Breast epithelium (tissue), 3 donors: ENCODE results near the gene RNF19B.
"Not testable (repeated sequence)": the region's sequence is repeated elsewhere in the genome, so short reads cannot be mapped to it uniquely, and the experiment has no call there.

Experiments
- POLR2AphosphoS5 ChIP-seq, 3 donors: sonication (generic); formaldehyde crosslinking; IDR thresholded peaks; one replicate each; pipeline ENCODE4 v1.6.1; 2017; ENCODE audit warnings: antibody characterized with exemption in 3 of 3
- TF ChIP-seq, protein P1 (sequence below), 3 donors: fragments of 450-650 bp; IDR thresholded peaks; one replicate each; pipeline ENCODE4 v1.5.1; 2016 to 2017; ENCODE audit warnings: antibody characterized with exemption in 3 of 3, mild to moderate bottlenecking in 3 of 3, moderate library complexity in 3 of 3

- TF ChIP-seq POLR2AphosphoS5 (IDR thresholded peaks at IDR 0.05): not testable (repeated sequence)
- TF ChIP-seq, protein P1, sequence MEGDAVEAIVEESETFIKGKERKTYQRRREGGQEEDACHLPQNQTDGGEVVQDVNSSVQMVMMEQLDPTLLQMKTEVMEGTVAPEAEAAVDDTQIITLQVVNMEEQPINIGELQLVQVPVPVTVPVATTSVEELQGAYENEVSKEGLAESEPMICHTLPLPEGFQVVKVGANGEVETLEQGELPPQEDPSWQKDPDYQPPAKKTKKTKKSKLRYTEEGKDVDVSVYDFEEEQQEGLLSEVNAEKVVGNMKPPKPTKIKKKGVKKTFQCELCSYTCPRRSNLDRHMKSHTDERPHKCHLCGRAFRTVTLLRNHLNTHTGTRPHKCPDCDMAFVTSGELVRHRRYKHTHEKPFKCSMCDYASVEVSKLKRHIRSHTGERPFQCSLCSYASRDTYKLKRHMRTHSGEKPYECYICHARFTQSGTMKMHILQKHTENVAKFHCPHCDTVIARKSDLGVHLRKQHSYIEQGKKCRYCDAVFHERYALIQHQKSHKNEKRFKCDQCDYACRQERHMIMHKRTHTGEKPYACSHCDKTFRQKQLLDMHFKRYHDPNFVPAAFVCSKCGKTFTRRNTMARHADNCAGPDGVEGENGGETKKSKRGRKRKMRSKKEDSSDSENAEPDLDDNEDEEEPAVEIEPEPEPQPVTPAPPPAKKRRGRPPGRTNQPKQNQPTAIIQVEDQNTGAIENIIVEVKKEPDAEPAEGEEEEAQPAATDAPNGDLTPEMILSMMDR (IDR thresholded peaks at IDR 0.05): not testable (repeated sequence)
These were observed 8.8 kb upstream of the RNF19B start for GRCh38 chr1:32973458-32973857.
